ENCODE measurements around the gene EIF4G3.
"Not testable (repeated sequence)": the region's sequence is repeated elsewhere in the genome, so short reads cannot be mapped to it uniquely, and the experiment has no call there.

EIF4G3 gene

DNA sequence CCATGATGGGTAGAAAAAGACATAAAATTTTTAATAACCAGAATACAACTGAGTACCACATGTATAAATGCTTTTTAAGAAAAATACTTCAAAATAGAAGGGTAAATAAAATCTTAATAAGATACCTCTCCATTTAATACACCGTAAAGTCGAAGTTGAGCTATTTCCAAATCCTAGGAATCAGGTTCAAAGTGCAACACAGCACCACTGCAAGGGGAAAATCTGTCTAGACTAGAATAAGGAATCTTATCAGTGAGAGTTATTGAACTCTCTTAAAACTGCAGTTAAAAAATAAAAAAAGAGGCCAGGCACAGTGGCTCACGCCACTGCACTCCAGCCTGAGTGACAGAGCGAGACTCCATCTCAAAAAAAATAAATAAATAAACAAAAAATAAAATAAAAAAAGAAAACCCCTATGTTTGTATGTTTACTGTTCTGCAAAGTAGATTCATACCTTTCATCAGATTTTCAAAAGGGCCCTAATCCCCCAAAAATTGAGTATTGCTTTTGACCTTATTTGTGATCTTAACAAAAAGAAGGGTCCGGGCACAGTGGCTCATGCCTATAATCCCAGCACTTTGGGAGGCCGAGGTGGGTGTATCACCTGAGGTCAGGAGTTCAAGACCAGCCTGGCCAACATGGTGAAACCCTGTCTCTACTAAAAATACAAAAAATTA is 109.0 kb downstream of the EIF4G3 start:
- no peak for DNase-seq (ENCODE audit: low read depth in 3 of 3)

- DNase-seq (ENCODE audit: low read depth in 3 of 3), result no peak
Measured at GRCh38 chr1:21066356-21067012, 110.2 kb downstream of the EIF4G3 start.

DNA sequence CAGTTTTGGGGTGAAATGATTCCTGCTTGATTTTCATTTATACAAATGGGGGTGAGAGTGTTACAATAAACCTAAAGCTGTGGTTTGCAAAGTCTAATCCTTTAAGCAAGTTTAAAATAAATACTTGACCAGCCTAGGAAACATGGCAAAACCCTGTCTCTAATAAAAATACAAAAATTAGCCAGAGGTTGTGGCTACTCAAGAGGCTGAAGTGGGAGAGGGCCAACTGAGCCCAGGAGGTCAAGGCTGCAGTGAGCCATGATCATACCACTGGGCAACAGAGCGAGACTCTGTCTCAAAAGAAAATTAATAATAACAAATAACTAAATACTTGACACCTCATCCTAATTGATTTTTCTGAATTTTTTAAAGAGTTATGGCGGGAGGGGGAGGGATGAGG is 110.8 kb downstream of the EIF4G3 start:
- DNase-seq (ENCODE audit: low read depth in 3 of 3), result no peak

DNA sequence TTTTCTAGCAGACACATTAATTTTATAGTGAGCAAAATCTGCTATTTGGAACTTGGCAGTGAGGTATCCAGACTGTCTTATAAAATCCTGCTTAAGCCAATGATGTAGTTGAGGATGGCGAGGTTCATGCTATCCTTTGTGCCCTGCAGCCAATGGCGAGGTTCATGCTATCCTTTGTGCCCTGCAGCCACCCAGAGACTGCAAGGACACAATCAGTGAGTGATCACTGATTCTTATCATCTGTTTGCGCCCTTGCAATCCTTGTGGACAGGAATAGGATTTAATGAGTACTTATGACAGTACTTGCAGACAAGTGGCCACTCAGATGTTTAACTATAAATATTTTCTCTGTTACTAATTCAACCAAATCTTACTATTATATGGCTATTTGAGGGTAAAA is 112.6 kb downstream of the EIF4G3 start:
- no peak for DNase-seq (ENCODE audit: low read depth in 3 of 3)

- DNase-seq (ENCODE audit: low read depth in 3 of 3), result no peak
Measured at GRCh38 chr1:21060523-21060922, 116.2 kb downstream of the EIF4G3 start.

DNA sequence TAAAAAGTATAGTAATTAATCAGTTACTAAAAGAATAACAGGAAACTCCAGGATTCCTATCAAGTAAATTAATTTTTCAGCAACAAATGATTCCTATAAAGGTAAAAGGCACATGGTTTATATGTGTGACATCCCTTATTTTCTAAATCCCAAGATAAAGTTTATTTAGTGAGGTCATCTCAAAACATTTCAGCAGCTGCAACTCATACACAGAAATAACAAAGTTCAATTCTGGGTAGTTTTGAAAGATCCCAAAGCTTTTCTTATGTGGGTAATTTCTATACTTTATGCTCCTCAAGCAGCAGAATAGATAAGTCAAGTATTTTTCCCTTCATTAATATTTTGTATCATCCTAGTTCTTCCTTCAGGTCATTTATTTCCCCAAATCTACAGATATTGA is 117.7 kb downstream of the EIF4G3 start:
- no peak for DNase-seq (ENCODE audit: low read depth in 3 of 3)

DNA sequence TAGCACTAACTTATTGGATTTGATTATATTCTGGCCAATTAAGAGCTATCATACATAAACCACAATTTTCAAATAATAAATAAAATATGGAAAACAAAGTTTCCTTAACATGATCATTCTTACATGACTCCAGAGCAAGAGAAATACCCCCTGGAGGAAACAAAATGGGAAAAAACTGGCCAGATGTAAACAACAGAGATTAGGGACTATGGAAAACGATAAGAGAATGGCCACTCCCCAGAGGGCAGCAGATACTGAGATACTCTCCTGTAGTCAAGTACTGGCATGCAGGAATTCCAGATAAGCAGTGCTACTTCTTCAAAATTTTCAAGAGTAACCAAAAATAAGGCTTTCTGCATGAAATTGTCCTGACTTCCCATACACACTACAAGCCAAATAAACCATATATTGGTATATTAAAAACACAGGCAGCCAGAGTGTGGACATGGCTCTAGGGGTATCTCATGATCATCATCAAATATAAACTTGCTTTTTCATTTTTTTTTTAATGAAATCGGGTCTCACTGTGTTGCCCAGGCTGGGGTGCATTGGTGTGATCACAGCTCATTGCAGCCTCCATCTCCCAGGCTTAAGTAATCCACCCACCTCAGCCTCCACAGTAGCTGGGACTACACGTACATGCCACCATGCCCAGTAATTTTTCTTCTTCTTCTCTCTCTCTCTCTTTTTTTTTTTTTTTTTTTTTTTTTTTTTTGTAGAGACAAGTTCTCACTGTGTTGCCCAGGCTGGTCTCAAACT is 118.5 kb downstream of the EIF4G3 start:
- no peak for DNase-seq (ENCODE audit: low read depth in 3 of 3)

- not testable (repeated sequence) for DNase-seq (ENCODE audit: low read depth in 3 of 3)
Measured at GRCh38 chr1:21053189-21053928, 123.3 kb downstream of the EIF4G3 start.

DNA sequence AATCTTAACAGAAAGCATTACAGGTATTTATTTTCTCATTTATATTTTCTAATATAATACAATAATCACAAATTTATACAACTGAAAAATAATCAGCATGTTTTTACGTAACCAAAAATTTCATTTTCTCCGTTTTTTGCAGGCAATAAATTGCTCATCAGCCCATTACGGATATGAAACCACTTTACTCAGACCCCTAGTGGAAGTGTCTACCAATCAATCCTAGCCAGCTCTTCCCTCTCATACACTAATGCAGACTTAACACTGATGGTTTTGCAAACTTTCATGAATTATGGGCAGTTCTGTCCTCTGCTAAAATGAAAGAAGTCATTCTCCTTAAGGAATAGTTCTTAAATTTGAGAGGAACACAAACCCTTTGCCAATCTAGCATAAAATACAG is 124.7 kb downstream of the EIF4G3 start:
- no peak for DNase-seq (ENCODE audit: low read depth in 3 of 3)

- no peak for DNase-seq (ENCODE audit: low read depth in 3 of 3)
Measured at GRCh38 chr1:21051177-21051825, 125.4 kb downstream of the EIF4G3 start.

GRCh38 chr1:21050031-21050430 is 126.7 kb downstream of the EIF4G3 start:
- no peak for DNase-seq (ENCODE audit: low read depth in 3 of 3)

- DNase-seq (ENCODE audit: low read depth in 3 of 3), result no peak
Measured at GRCh38 chr1:21048462-21048861, 128.2 kb downstream of the EIF4G3 start.

DNA sequence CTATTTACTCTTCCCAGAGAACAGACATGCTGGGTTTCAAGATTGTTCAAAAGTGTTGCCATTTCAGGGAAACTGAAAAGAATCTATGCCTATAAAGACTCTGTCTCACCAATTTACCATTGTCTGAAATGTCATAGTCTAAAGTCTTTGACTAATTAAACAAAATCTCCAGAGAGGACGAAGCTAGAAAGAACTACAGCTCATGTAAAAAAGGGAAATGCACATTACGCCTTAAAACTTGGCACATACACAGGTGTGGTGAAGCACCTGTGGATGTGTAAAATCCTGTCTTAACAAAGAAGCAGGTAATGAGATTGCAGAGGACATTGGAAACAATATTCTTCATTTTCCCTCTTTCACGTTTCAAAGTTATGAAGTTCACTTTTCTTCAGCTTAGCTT is 130.6 kb downstream of the EIF4G3 start:
- DNase-seq (ENCODE audit: low read depth in 3 of 3), result no peak

GRCh38 chr1:21045351-21045750 is 131.3 kb downstream of the EIF4G3 start:
- DNase-seq (ENCODE audit: low read depth in 3 of 3), result no peak

DNA sequence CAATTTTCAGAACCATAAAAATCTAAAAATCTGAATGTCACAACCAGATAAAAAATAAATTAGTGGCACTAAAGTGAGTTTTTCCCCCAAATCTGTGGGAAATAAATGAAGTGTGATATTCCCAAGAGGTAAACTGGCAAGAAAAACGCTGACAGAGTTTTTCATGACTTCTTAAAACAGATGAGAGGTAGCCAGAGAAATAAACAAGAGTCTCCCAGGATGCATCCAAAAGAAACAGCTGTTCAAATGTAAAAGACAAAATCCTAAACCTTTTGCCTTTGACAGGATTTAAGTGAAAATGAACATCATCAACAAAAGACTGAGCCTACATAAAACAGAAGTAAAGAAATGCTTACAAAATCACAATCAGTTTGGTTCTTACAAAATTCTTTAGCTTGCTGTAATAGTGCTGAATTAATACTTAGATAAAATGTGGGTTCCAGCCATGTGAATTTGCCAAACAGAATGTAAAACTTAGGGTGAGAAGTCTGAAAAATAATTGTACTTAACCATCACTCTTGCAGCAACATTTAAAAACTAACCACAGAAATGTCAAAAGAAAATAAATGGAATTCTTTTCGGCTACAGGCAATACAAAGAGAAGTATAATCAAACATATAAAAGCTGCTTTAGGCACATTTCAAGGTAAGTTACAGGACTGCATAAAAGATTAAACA is 133.6 kb downstream of the EIF4G3 start:
- no peak for DNase-seq (ENCODE audit: low read depth in 3 of 3)

DNA sequence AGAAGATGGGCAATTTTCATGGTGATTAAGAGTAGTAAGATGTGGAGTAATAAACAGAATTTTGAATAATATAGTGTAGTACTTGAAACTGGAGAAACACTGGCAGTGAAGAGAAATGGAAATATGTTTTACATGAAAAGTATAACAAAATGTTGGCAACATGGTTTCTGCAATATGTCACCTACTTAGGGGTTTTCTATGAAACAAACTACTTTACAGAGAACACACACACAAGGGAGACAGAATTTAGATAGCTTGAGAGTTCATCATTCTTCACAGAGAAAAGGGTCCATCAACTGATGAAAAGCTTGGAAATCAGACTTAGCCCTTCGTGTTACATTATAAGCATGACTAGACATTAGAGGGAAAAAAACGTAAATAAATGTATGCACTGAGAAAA is 135.2 kb downstream of the EIF4G3 start:
- DNase-seq (ENCODE audit: low read depth in 3 of 3), result no peak

DNA sequence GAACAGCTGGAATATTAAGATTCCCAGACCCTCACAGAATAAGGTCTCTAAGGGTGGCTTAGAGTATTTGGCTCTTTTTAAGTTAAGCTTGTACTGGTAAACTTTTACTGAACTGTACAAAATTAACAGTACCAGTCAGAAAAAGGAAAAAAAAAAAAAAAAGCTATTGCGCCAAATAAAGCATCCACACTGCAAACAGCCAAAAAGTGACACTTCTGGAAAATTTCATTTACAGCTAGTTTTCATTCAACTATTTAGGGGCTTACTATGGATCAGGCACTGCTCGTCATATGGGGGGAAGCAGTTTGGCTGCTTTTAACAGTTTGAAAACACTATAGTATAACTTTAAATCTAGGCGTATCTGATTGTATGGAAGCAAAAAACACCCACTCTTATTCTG is 139.6 kb downstream of the EIF4G3 start:
- DNase-seq (ENCODE audit: low read depth in 3 of 3), result no peak

DNA sequence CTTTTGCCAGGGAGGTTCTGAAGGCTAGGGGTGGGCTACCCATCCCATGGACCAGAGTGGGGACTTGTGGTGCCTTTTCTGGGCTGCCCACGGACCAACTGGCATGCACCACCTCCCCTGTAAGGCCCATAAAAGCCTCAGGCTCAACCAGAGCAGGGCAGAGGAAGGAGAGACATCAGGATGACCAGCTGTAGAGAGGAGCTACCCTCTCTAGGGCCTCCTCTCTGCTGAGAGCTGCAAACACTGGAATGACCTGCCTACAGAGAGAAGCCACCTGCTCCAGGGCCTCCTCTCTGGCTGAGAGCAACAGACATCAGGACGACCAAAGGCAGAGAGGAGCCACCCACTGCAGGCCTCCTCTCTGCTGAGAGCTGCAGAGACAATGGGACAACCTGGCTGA is 140.9 kb downstream of the EIF4G3 start:
- no peak for DNase-seq (ENCODE audit: low read depth in 3 of 3)

- no peak for DNase-seq (ENCODE audit: low read depth in 3 of 3)
Measured at GRCh38 chr1:21034725-21035628, 141.7 kb downstream of the EIF4G3 start.

- no peak for DNase-seq (ENCODE audit: low read depth in 3 of 3)
Measured at GRCh38 chr1:21032741-21033140, 144.0 kb downstream of the EIF4G3 start.
